Mesenchymal stem cell (in vitro differentiated cells and primary cell): ENCODE results near the gene RPGRIP1L.

Source experiments
- DNase-seq: peaks from one replicate; pipeline ENCODE4 v3.0.0-alpha.2; 2013
- H2AFZ ChIP-seq: one replicate; pipeline ENCODE4 v1.6.1; 2013; ENCODE audit warnings: low read depth, mild to moderate bottlenecking, control low read depth, inconsistent platforms, low read length, moderate library complexity
- H2AK5ac ChIP-seq: 2 replicates; pipeline ENCODE4 v1.6.1; 2013; ENCODE audit warnings: low read length, moderate library complexity, mild to moderate bottlenecking, inconsistent platforms; ENCODE audit not compliant: severe bottlenecking
- H2BK120ac ChIP-seq: one replicate; pipeline ENCODE4 v1.6.1; 2013; ENCODE audit warnings: low read depth, mild to moderate bottlenecking, inconsistent platforms, low read length, moderate library complexity
- H2BK12ac ChIP-seq, 2 experiments: one replicate each; pipeline ENCODE4 v1.6.1; 2013; ENCODE audit warnings: inconsistent platforms in 2 of 2, low read length in 2 of 2, mild to moderate bottlenecking in 2 of 2, moderate library complexity in 2 of 2, control low read depth in 1 of 2
- H2BK15ac ChIP-seq: one replicate; pipeline ENCODE4 v1.6.1; 2013; ENCODE audit warnings: mild to moderate bottlenecking, low read depth, inconsistent platforms; ENCODE audit not compliant: poor library complexity, severe bottlenecking
- H2BK5ac ChIP-seq: 2 replicates; pipeline ENCODE4 v1.6.1; 2013; ENCODE audit warnings: low read depth, mild to moderate bottlenecking, low read length, control low read depth, inconsistent platforms; ENCODE audit not compliant: poor library complexity, severe bottlenecking
- H3K14ac ChIP-seq, 2 experiments: one replicate each; pipeline ENCODE4 v1.6.1; 2013; ENCODE audit warnings: inconsistent platforms in 2 of 2, low read length in 2 of 2, control low read depth in 1 of 2, mild to moderate bottlenecking in 1 of 2, moderate library complexity in 1 of 2
- H3K18ac ChIP-seq, 2 experiments: one replicate each; pipeline ENCODE4 v1.6.1; 2013; ENCODE audit warnings: inconsistent platforms in 2 of 2, low read length in 2 of 2, control low read depth in 1 of 2, low read depth in 1 of 2, mild to moderate bottlenecking in 1 of 2
- H3K23ac ChIP-seq, 2 experiments: one replicate each; pipeline ENCODE4 v1.6.1; 2013; ENCODE audit warnings: inconsistent platforms in 2 of 2, low read length in 2 of 2, mild to moderate bottlenecking in 2 of 2, moderate library complexity in 2 of 2, control low read depth in 1 of 2
- H3K27ac ChIP-seq: 2 replicates; pipeline ENCODE4 v1.5.1; 2013; ENCODE audit warnings: mild to moderate bottlenecking, moderate library complexity, low read length, control low read depth, inconsistent platforms; ENCODE audit not compliant: poor library complexity, severe bottlenecking
- H3K27me3 ChIP-seq, 2 experiments: 2 replicates each; pipeline versions ENCODE4 v1.6.1 to v1.7.0; 2013; ENCODE audit warnings: low read length in 2 of 2, mild to moderate bottlenecking in 2 of 2, moderate library complexity in 2 of 2, control low read depth in 1 of 2, inconsistent platforms in 1 of 2; ENCODE audit not compliant: control insufficient read depth in 1 of 2, insufficient read depth in 1 of 2
- H3K36me3 ChIP-seq, 2 experiments: 2 replicates each; pipeline versions ENCODE4 v1.6.1 to v1.7.0; 2013; ENCODE audit warnings: low read length in 2 of 2, control low read depth in 1 of 2, inconsistent platforms in 1 of 2, low read depth in 1 of 2, mild to moderate bottlenecking in 1 of 2; ENCODE audit not compliant: insufficient read depth in 2 of 2, control insufficient read depth in 1 of 2
- H3K4ac ChIP-seq, 2 experiments: one replicate each; pipeline ENCODE4 v1.6.1; 2013; ENCODE audit warnings: inconsistent platforms in 2 of 2, low read length in 2 of 2, mild to moderate bottlenecking in 2 of 2, moderate library complexity in 2 of 2, control low read depth in 1 of 2, low read depth in 1 of 2
- H3K4me1 ChIP-seq: 2 replicates; pipeline ENCODE4 v1.6.1; 2013; ENCODE audit warnings: low read depth, low read length, control low read depth; ENCODE audit not compliant: control insufficient read depth, insufficient read depth
- H3K4me2 ChIP-seq: 2 replicates; pipeline ENCODE4 v1.6.1; 2013; ENCODE audit warnings: low read length, mild to moderate bottlenecking, inconsistent platforms; ENCODE audit not compliant: poor library complexity, severe bottlenecking
- H3K4me3 ChIP-seq, 2 experiments: 2 replicates each; pipeline versions ENCODE4 v1.5.1 to v1.7.0; 2013; ENCODE audit warnings: low read length in 2 of 2, mild to moderate bottlenecking in 2 of 2, control low read depth in 1 of 2, low read depth in 1 of 2; ENCODE audit not compliant: insufficient read depth in 1 of 2
- H3K79me1 ChIP-seq: replicated peaks from 2 replicates; pipeline ENCODE4 v1.6.1; 2013; ENCODE audit warnings: mild to moderate bottlenecking, control low read depth, low read length, inconsistent platforms; ENCODE audit not compliant: poor library complexity, severe bottlenecking
- H3K9ac ChIP-seq: 2 replicates; pipeline ENCODE4 v1.7.0; 2013; ENCODE audit warnings: mild to moderate bottlenecking, low read length, moderate library complexity
- H3K9me3 ChIP-seq: 2 replicates; pipeline ENCODE4 v1.7.0; 2013; ENCODE audit warnings: mild to moderate bottlenecking, low read length; ENCODE audit not compliant: control insufficient read depth
- H4K8ac ChIP-seq: one replicate; pipeline ENCODE4 v1.6.1; 2013; ENCODE audit warnings: inconsistent platforms, mild to moderate bottlenecking, low read length, moderate library complexity
- H4K91ac ChIP-seq: one replicate; pipeline ENCODE4 v1.6.1; 2013; ENCODE audit warnings: mild to moderate bottlenecking, low read length, inconsistent platforms
- WGBS: methylation state at CpG from one replicate; pipeline ENCODE4 v1.1.7; 2013; ENCODE audit warnings: mixed read lengths; 5-methylcytosine and 5-hydroxymethylcytosine counted together

Gene RPGRIP1L

GRCh38 chr16:53614346-53614745 is 89.3 kb downstream of the RPGRIP1L start:
- no peak overlapping the region for H2BK5ac ChIP-seq

GRCh38 chr16:53612003-53612402 is 91.7 kb downstream of the RPGRIP1L start:
- no peaks in the 10 kb centered on the region for H3K9me3 ChIP-seq
- H3K27me3 ChIP-seq = no peaks in the 10 kb centered on the region
- H3K14ac ChIP-seq = no peak overlapping the region
- no peak overlapping the region for H4K8ac ChIP-seq
- no peak overlapping the region for H3K9ac ChIP-seq
- H3K4ac ChIP-seq = no peak overlapping the region
- H3K23ac ChIP-seq = no peak overlapping the region
- no peaks in the 10 kb centered on the region for H3K79me1 ChIP-seq
- H2AK5ac ChIP-seq = no peak overlapping the region
- no peak overlapping the region for H3K4me2 ChIP-seq
- H3K27ac ChIP-seq = no peak overlapping the region
- no peak for DNase-seq
- H2BK5ac ChIP-seq = no peak overlapping the region
- no peak overlapping the region for H2BK120ac ChIP-seq
- no peak overlapping the region for H3K18ac ChIP-seq
- H4K91ac ChIP-seq = no peak overlapping the region
- H3K36me3 ChIP-seq = peaks cover 0 to 14% of the 10 kb centered on the region in 2 experiments
- H3K4me1 ChIP-seq = peaks cover 4% of the 10 kb centered on the region
- no peak overlapping the region for H2BK15ac ChIP-seq
- no peak overlapping the region for H3K4me3 ChIP-seq
- WGBS = no CpG with 5 or more reads among the region's 3 CpGs
- no peak overlapping the region for H2BK12ac ChIP-seq
- no peak overlapping the region for H2AFZ ChIP-seq

More at GRCh38 chr16:53614346-53614745, 89.3 kb downstream of the RPGRIP1L start:
- no peak for DNase-seq
- H3K27me3 ChIP-seq = no peaks in the 10 kb centered on the region
- WGBS = no CpG with 5 or more reads among the region's 1 CpG
- H3K14ac ChIP-seq = no peak overlapping the region
- no peak overlapping the region for H3K4ac ChIP-seq
- H2AK5ac ChIP-seq = no peak overlapping the region
- no peak overlapping the region for H3K4me3 ChIP-seq
- no peak overlapping the region for H4K91ac ChIP-seq
- no peak overlapping the region for H3K18ac ChIP-seq
- no peak overlapping the region for H4K8ac ChIP-seq
- H2BK120ac ChIP-seq = no peak overlapping the region
- H3K4me2 ChIP-seq = no peak overlapping the region
- H3K4me1 ChIP-seq = peaks cover 4% of the 10 kb centered on the region
- no peak overlapping the region for H2BK12ac ChIP-seq
- no peak overlapping the region for H3K27ac ChIP-seq
- H3K9me3 ChIP-seq = no peaks in the 10 kb centered on the region
- H2AFZ ChIP-seq = no peak overlapping the region
- H3K23ac ChIP-seq = no peak overlapping the region
- no peak overlapping the region for H3K9ac ChIP-seq
- H3K79me1 ChIP-seq = no peaks in the 10 kb centered on the region
- H2BK15ac ChIP-seq = no peak overlapping the region
- peaks cover 0 to 31% of the 10 kb centered on the region in 2 experiments for H3K36me3 ChIP-seq

GRCh38 chr16:53611179-53611696 is 92.4 kb downstream of the RPGRIP1L start:
- H2BK5ac ChIP-seq = no peak overlapping the region
- H3K23ac ChIP-seq = no peak overlapping the region
- H3K4me3 ChIP-seq = no peak overlapping the region
- H3K4ac ChIP-seq = no peak overlapping the region
- H3K27me3 ChIP-seq = no peaks in the 10 kb centered on the region
- no peak overlapping the region for H3K18ac ChIP-seq
- no peak for DNase-seq
- 31% methylated on average over 5 of the region's 6 CpGs for WGBS
- H3K4me1 ChIP-seq = peaks cover 4% of the 10 kb centered on the region
- no peak overlapping the region for H2BK12ac ChIP-seq
- H2BK15ac ChIP-seq = no peak overlapping the region
- H3K9ac ChIP-seq = no peak overlapping the region
- H4K91ac ChIP-seq = no peak overlapping the region
- H3K14ac ChIP-seq = no peak overlapping the region
- H2BK120ac ChIP-seq = no peak overlapping the region
- H3K79me1 ChIP-seq = no peaks in the 10 kb centered on the region
- H2AFZ ChIP-seq = no peak overlapping the region
- no peaks in the 10 kb centered on the region for H3K9me3 ChIP-seq
- H3K4me2 ChIP-seq = no peak overlapping the region
- H4K8ac ChIP-seq = no peak overlapping the region
- H3K27ac ChIP-seq = no peak overlapping the region
- peaks cover 0 to 14% of the 10 kb centered on the region in 2 experiments for H3K36me3 ChIP-seq
- no peak overlapping the region for H2AK5ac ChIP-seq

- H3K4me1 ChIP-seq = peaks cover 2% of the 10 kb centered on the region
- no peak overlapping the region for H2AFZ ChIP-seq
- no peak overlapping the region for H3K4me3 ChIP-seq
- H3K27me3 ChIP-seq = no peaks in the 10 kb centered on the region
- no peak overlapping the region for H3K4me2 ChIP-seq
- H3K23ac ChIP-seq = no peak overlapping the region
- H3K14ac ChIP-seq = no peak overlapping the region
- H3K79me1 ChIP-seq = no peaks in the 10 kb centered on the region
- H2BK5ac ChIP-seq = no peak overlapping the region
- DNase-seq = no peak
- H3K36me3 ChIP-seq = peaks cover 2 to 24% of the 10 kb centered on the region in 2 experiments
- no peak overlapping the region for H3K18ac ChIP-seq
- no peaks in the 10 kb centered on the region for H3K9me3 ChIP-seq
- no peak overlapping the region for H3K27ac ChIP-seq
- no peak overlapping the region for H4K91ac ChIP-seq
- whole genome bisulfite sequencing = 91% methylated on average over 4 of the region's 4 CpGs
- no peak overlapping the region for H2BK120ac ChIP-seq
- no peak overlapping the region for H3K4ac ChIP-seq
- H4K8ac ChIP-seq = no peak overlapping the region
- no peak overlapping the region for H2BK12ac ChIP-seq
- no peak overlapping the region for H2BK15ac ChIP-seq
- no peak overlapping the region for H3K9ac ChIP-seq
- no peak overlapping the region for H2AK5ac ChIP-seq
Observed at GRCh38 chr16:53609536-53609935, 94.1 kb downstream of the RPGRIP1L start.
